Activated T-cell treated with anti-CD3 and anti-CD28 coated beads, Interleukin-2, amount 50 U/mL, for 4 hours (primary cell): ENCODE data around the gene PER2. TPM values are rescaled to one million over a fixed set of nuclear protein-coding genes. Genes with fewer than 3 reads are reported as not detected.

Experiments used
- ATAC-seq, 2 donors: fragments of 200-7000 bp; cut with Tn5 transposase; one replicate each; pipeline ENCODE4 v1.10.0; 2021
- DNase-seq: peaks from one replicate; pipeline ENCODE4 v3.0.0-alpha.2; 2020
- H3K27me3 Mint-ChIP-seq: one replicate; pipeline ENCODE4 v1.8.0; 2021; ENCODE audit warnings: low read depth, mixed read lengths
- H3K36me3 Mint-ChIP-seq: one replicate; pipeline ENCODE4 v1.8.0; 2022; ENCODE audit warnings: mixed read lengths; ENCODE audit not compliant: insufficient read depth
- H3K4me1 Mint-ChIP-seq: one replicate; pipeline ENCODE4 v1.8.0; 2021; ENCODE audit warnings: low read depth, mixed read lengths
- H3K4me3 Mint-ChIP-seq: one replicate; pipeline ENCODE4 v1.8.0; 2021; ENCODE audit warnings: mild to moderate bottlenecking, moderate library complexity, mixed read lengths
- H3K9me3 Mint-ChIP-seq: one replicate; pipeline ENCODE4 v1.8.0; 2021; ENCODE audit warnings: mixed read lengths
- total RNA-seq, 3 donors: library from RNA; stranded (reverse); gene quantifications; one replicate each; pipeline ENCODE4 v1.2.1, GENCODE V29; 2021

Gene PER2
- total RNA-seq, 3 donors from 2014 or later = 22.8 to 25.4 (median 24.6) TPM

DNA sequence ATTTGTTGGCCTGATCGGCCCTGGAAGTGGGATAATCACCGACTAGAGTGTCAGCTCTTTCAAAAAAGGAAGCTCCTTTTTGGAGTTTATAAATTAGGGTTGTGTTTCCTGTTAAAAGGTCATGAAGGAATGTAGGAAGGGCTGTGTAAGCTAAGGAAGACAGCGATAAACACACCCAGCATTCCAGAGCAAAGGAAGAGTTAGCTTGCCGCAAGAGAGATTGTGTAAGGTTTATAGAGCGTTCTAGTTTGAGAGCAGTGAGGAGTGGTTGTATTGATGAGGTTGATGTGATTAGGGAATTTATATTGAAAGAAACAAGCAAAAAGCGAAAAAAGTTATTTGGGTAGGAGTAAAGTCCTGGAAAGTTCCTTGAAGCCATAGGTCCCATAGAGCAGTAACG is 81.4 kb downstream of the PER2 start:
- Mint-ChIP-seq H3K36me3 (peaks cover 4% of the 10 kb centered on the region), H3K4me3 (no peak overlapping the region), H3K27me3 (peaks cover 2% of the 10 kb centered on the region)

DNA sequence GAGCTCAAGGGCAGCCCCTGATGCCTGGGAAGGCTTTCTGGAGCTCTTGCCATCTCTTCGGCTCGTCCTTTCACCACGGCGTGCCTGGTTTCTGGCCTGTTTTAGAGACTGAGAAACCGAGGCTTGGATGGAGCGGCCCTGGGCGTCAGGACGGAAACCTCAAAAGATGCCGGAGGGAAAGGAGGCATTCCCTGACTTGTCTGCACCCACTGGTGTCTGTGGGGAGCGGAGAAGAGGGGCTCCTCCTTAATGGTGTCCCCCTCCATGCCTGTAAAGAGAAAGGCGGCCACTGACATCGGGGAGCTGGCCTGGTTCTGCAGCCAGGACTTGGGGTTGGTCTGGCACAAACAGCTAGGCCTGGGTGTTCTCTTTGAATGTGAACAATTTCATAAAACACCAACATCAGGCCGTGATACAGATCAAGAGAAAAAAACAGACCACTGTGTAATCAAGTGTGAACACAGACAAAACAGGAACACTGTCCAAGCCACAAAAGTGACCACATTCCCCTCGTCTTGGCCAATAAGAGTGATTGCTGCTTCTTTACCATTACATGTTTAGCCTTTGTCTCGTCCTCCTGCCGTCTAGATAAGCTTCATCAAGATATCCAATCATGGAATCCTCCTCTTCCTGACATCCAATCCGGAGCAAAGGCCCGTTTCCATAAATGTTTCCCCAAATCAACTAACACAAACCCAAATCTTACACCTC is 84.3 kb downstream of the PER2 start:
- Mint-ChIP-seq H3K4me1 (peaks cover 36% of the 10 kb centered on the region), H3K9me3 (no peaks in the 10 kb centered on the region), H3K27me3 (no peaks in the 10 kb centered on the region), H3K36me3 (peaks cover 8% of the 10 kb centered on the region), H3K4me3 (peak overlapping the region; percentile 79)
- DNase-seq = no peak
- peak; percentile 8 to 16 for ATAC-seq

More for the DNA sequence above, 81.4 kb downstream of the PER2 start:
- no peak for DNase-seq
- Mint-ChIP-seq H3K9me3 (no peaks in the 10 kb centered on the region), H3K4me1 (peaks cover 9% of the 10 kb centered on the region)
- no peak for ATAC-seq

DNA sequence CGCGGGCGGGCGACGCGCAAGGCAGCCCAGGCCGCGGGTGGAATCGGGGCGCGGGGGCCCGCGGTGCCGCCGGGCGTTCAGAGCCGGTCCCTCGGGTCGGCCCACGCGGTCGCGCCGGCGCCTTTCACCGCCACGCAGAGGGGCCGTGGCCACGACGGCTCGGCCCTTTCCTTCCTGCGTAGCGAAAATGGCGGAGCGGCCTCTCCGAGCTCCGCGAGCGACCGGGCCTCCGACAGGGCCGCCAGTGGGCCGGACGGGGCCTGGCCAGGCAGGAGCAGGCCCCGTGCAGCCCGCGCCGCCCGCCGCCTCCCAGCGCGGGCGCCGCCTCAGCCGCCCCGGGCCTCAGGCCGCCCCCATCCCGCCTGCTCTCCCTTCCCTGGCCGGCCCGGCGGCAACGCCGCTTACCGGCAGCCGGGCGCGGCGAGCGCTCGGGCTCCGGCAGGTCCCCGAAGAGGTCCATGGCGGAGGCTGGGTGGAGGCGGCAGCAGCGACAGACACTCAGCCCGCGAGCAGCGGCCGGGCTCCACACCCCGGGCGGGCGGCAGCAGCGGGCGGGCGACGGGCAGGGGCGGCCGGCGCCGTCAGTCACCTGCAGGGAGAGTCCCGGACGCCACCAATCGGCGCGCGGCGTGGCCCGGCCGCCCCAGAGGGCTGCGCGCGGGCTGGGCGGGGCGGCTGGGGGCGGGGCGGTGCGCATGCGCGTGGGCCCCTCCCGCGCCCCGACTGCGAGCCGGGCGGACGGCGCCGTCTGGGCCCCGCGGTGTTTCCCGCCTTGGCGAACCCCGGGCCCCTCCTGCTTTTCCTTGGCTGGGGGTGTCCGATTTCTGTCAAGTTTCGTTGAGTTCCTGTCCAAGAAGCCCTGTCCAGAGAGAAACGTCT is 85.1 kb downstream of the PER2 start, which contains the start of gene ILKAP:
TSS of gene ILKAP (minus strand) at position 602 of the 879 bp plus-strand sequence. CDS start at position 460, 142 bp downstream.
- peak; percentile 87 for DNase-seq
- Mint-ChIP-seq H3K27me3 (no peaks in the 10 kb centered on the region), H3K4me1 (peaks cover 44% of the 10 kb centered on the region), H3K36me3 (peaks cover 8% of the 10 kb centered on the region), H3K9me3 (no peaks in the 10 kb centered on the region), H3K4me3 (peak within 1 kb of the TSS; percentile 91)
- peak; percentile 97 to 98 for ATAC-seq

DNA sequence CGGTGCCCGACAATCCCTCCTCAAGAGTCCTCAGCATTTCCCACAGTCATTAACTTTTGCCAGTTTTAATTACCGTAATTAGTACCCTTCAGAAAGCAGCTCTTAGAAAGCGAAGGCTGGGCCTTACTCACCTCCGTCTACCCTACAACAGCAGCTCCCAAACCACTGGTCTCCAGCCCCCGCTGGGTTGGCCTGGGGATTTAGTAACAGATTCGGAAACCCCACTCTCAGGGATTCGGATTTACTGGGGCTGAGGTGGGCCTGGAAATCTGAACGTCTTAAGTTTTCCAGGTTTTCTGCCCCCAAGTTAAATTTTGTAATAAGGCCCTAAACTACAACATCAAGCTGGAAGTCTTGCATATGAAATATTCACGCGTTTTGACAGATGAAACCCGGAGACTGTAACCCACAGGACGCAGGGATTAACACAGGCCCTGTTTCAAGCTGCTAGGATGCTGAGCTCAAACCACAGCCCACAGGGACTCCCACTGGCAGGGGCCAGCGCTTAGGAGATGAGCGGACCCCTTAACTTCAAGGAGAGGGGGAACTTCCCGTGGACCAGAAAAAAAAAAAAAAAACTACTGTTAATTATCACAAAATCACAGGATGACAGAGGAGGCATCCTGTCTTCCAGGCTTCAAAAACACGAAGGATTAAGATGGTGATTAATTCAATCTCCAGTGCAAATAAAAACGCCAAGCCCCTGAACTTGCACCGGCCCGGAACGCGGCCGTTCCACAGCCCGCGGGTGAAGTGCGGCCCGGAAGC is 85.9 kb downstream of the PER2 start:
- H3K36me3 Mint-ChIP-seq = peaks cover 8% of the 10 kb centered on the region
- no peaks in the 10 kb centered on the region for H3K27me3 Mint-ChIP-seq
- ATAC-seq = no peak
- DNase-seq = no peak
- no peaks in the 10 kb centered on the region for H3K9me3 Mint-ChIP-seq
- peak overlapping the region; percentile 91 for H3K4me3 Mint-ChIP-seq
- H3K4me1 Mint-ChIP-seq = peaks cover 52% of the 10 kb centered on the region

Other genes starting within 250 kb of the PER2 start
- gene SCLY, start 227.6 kb downstream of the PER2 start, total RNA-seq = 10 to 100 TPM; 46.4 to 63.5 (median 60.1) TPM
- under 1 TPM; 0.08 to 0.35 (median 0.14) TPM for gene ESPNL, start 188.3 kb downstream of the PER2 start, total RNA-seq
- gene KLHL30, start 149.9 kb downstream of the PER2 start, total RNA-seq = not detected
- under 1 TPM; 0.13 to 0.91 (median 0.22) TPM for gene ERFE, start 129.6 kb downstream of the PER2 start, total RNA-seq
- gene ILKAP, start 84.9 kb downstream of the PER2 start, total RNA-seq = 10 to 100 TPM; 64.5 to 70.9 (median 66.5) TPM
- gene HES6, start 48.6 kb downstream of the PER2 start, total RNA-seq = 1 to 10 TPM; 5.9 to 9.1 (median 8.0) TPM
- 10 to 100 TPM; 16.4 to 19.1 (median 17.8) TPM for gene TRAF3IP1, start 31.9 kb upstream of the PER2 start, total RNA-seq
- 10 to 100 TPM; 37.8 to 42.6 (median 41.5) TPM for gene ASB1, start 138.3 kb upstream of the PER2 start, total RNA-seq